Measurements from ENCODE around the gene SMIM31.
A peak's percentile ranks its signal among the peaks of the same experiment; 100 is the strongest.

Gene SMIM31

GRCh38 chr4:164753873-164754488 is at the start of gene SMIM31:
Gene SMIM31, plus strand, starts transcription at chr4:164754131. Its CDS starts 16,313 bp downstream, at chr4:164770444.
- TF ChIP-seq ZFX (IDR thresholded peaks at IDR 0.05; ENCODE audit: borderline replicate concordance) (no peak), CTCF (IDR thresholded peaks at IDR 0.05) (no peak)
- H3K27ac ChIP-seq: peak within 1 kb of the TSS; percentile 60

DNA sequence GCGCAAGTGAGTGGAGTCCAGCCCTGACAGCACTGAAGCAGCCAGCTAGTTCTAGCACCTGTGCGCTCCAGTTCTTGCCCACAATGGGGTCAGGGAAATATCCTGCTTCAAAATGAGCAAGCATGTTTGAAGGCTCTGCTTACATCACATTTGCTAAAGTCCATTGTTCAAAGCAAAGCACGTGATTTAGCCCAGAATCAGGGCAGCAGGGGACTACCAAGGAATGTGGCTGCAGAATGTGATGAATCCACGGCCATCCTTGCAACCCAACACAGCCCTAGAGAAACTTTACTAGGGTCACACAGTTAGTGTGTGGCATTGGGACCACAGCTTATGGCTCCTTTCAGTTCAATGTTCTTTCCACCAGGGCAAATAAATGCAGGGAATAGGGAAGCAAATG is 47.3 kb upstream of the SMIM31 start:
- TF ChIP-seq ZFX (IDR thresholded peaks at IDR 0.05; ENCODE audit: borderline replicate concordance) (no peak), CTCF (IDR thresholded peaks at IDR 0.05) (no peak)
- H3K27ac ChIP-seq: no peak overlapping the region

DNA sequence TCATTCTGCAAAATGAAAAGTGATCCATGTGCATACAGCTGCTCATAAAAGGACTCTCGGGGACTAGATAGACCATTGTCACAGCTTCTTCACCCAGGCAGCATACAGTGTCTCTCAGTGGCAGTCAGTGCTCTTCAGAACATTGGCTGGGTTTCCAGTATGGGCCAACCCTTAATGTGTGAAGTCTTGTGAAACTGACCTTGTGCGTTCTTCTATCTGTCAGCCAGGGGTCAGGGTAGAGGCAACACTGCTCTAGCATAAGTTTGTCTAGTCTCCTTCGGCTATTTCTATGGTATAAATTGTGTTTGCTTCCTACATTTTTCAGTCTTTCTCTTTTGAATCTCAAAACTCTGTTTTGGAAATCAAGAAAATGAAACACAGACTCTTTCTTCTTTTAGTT is 37.0 kb upstream of the SMIM31 start:
- TF ChIP-seq CTCF (IDR thresholded peaks at IDR 0.05) (peak; percentile 58), ZFX (IDR thresholded peaks at IDR 0.05; ENCODE audit: borderline replicate concordance) (no peak)
- H3K27ac ChIP-seq: no peak overlapping the region

- no peak overlapping the region for H3K27ac ChIP-seq
- no peak for TF ChIP-seq CTCF (IDR thresholded peaks at IDR 0.05)
- TF ChIP-seq ZFX (IDR thresholded peaks at IDR 0.05; ENCODE audit: borderline replicate concordance): no peak
Observed at GRCh38 chr4:164718827-164719226, 35.1 kb upstream of the SMIM31 start.

DNA sequence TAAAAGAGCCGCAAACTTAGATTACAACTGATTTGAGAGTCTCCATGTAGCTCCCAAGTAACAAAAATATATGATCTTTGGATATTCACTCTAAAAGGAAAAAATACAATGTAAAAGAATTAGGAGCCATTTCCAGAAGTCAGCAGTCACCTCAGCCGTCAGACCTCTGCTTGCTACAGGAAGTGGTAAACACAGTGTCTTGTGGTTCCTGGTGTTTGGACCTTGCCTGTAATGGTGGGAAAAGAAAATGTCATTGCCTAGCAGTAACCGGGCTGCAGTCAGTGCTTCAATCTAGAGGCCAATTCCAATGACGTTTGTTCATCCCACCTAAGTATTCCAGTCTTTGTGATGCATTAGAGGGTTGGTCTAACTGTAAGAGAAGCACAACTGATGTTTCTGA is 28.9 kb upstream of the SMIM31 start:
- TF ChIP-seq ZFX (IDR thresholded peaks at IDR 0.05; ENCODE audit: borderline replicate concordance) (no peak), CTCF (IDR thresholded peaks at IDR 0.05) (no peak)
- no peak overlapping the region for H3K27ac ChIP-seq

GRCh38 chr4:164730705-164731393 is 23.1 kb upstream of the SMIM31 start:
- TF ChIP-seq ZFX (IDR thresholded peaks at IDR 0.05; ENCODE audit: borderline replicate concordance) (no peak), CTCF (IDR thresholded peaks at IDR 0.05) (no peak)
- H3K27ac ChIP-seq: no peak overlapping the region

DNA sequence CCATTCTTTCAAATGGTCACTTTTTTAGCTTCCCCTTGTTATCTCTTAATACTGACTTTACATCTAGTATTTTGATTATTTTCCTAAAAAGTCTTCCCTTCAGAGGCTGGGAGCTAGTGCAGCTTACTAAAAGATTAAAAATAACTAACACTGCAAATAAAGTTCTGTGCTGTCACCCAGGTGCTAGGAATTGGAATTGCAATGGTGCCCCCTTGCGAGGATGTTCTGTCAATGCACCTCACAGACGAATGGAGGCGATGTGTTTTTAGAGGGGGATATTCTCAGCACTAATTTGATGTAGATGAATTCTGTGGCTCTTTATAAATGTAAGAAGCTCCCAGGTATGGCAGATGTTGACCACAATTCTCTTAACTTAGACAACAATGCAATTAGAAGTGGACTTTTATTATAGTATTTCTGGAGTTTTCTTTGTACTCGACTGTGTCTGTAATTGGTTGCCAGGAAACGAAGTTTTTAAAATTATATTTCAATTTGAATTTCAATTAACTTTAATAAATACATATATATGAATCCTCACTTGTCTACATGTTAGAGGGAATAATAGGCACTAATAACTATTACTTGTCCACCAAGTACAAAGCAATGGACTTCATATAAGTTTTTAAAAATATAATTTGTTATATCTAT is 22.0 kb upstream of the SMIM31 start:
- TF ChIP-seq ZFX (IDR thresholded peaks at IDR 0.05; ENCODE audit: borderline replicate concordance) (no peak), CTCF (IDR thresholded peaks at IDR 0.05) (peak; percentile 89)
- no peak overlapping the region for H3K27ac ChIP-seq
